Stimulated activated CD4-positive, alpha-beta T cell treated with anti-CD3 and anti-CD28 coated beads, Interleukin-1b, Interleukin-23, amount 100 ng/mL, for 1 hour (primary cell): ENCODE data around the gene VPS13D.
"Not testable (repeated sequence)": the region's sequence is repeated elsewhere in the genome, so short reads cannot be mapped to it uniquely, and the experiment has no call there.

Experiments used
- DNase-seq, 2 donors: peaks; one replicate each; pipeline ENCODE4 v3.0.0-alpha.2; 2020; ENCODE audit warnings: low read depth in 2 of 2

Gene VPS13D

GRCh38 chr1:12469990-12470389 lies 240.2 kb downstream of the VPS13D start:
- DNase-seq: no peak

- not testable (repeated sequence) for DNase-seq
Observed at GRCh38 chr1:12470916-12471315, 241.1 kb downstream of the VPS13D start.

- no peak for DNase-seq
Observed at GRCh38 chr1:12472156-12472797, 242.4 kb downstream of the VPS13D start.

GRCh38 chr1:12472798-12473551 lies 243.1 kb downstream of the VPS13D start:
- DNase-seq: peak; percentile 27 to 38

GRCh38 chr1:12473596-12474362 lies 243.9 kb downstream of the VPS13D start:
- DNase-seq: no peak

- DNase-seq: no peak
Observed at GRCh38 chr1:12475101-12475500, 245.3 kb downstream of the VPS13D start.

- no peak for DNase-seq
Observed at GRCh38 chr1:12475530-12475934, 245.7 kb downstream of the VPS13D start.

GRCh38 chr1:12475947-12476346 lies 246.1 kb downstream of the VPS13D start:
- DNase-seq: no peak

- no peak for DNase-seq
Observed at GRCh38 chr1:12477314-12477713, 247.5 kb downstream of the VPS13D start.

- DNase-seq: no peak
Observed at GRCh38 chr1:12477936-12478611, 248.2 kb downstream of the VPS13D start.

- no peak for DNase-seq
Observed at GRCh38 chr1:12478612-12478985, 248.8 kb downstream of the VPS13D start.

- no peak for DNase-seq
Observed at GRCh38 chr1:12479311-12479710, 249.5 kb downstream of the VPS13D start.

- no peak for DNase-seq
Observed at GRCh38 chr1:12480041-12480440, 250.2 kb downstream of the VPS13D start.

- no peak for DNase-seq
Observed at GRCh38 chr1:12480748-12481362, 251.0 kb downstream of the VPS13D start.

GRCh38 chr1:12481928-12482327 lies 252.1 kb downstream of the VPS13D start:
- DNase-seq: no peak

- DNase-seq: no peak
Observed at GRCh38 chr1:12482988-12483387, 253.2 kb downstream of the VPS13D start.

GRCh38 chr1:12485231-12486058 lies 255.6 kb downstream of the VPS13D start:
- no peak for DNase-seq

- no peak for DNase-seq
Observed at GRCh38 chr1:12486059-12486341, 256.2 kb downstream of the VPS13D start.

GRCh38 chr1:12486401-12487005 lies 256.7 kb downstream of the VPS13D start:
- no peak for DNase-seq

- no peak for DNase-seq
Observed at GRCh38 chr1:12487520-12487919, 257.7 kb downstream of the VPS13D start.
